ENCODE measurements around the gene FKRP. TPM values are rescaled to one million over a fixed set of nuclear protein-coding genes. Genes with fewer than 3 reads are reported as not detected.

Gene FKRP
- total RNA-seq, 1 experiment from 2014 or later = 19.4 TPM

GRCh38 chr19:46748325-46749109 is 2.7 kb downstream of the FKRP start:
- ATAC-seq (0 out of 2 replicates have a peak, but pooled peaks have one; percentile 15), DNase-seq (ENCODE audit: low read depth, low spot score) (no peak)
- Histone ChIP-seq H4K20me1 (ENCODE audit: insufficient read depth) (peaks cover 3% of the 10 kb centered on the region; the same call in 1 of the 2 replicates), H3K27me3 (ENCODE audit: insufficient read depth, low read length) (no peaks in the 10 kb centered on the region), H3K4me2 (ENCODE audit: low read length) (no peak overlapping the region), H3K27ac (ENCODE audit: low read depth, low read length) (no peak overlapping the region), H2AFZ (ENCODE audit: low read depth, low read length, poor library complexity, severe bottlenecking) (no peak overlapping the region), H3K36me3 (ENCODE audit: control insufficient read depth in 1 of 2, insufficient read depth in 2 of 2, low read length in 2 of 2) (no peaks in the 10 kb centered on the region; a peak in 2 of 4 replicates), H3K9me3 (ENCODE audit: control insufficient read depth in 1 of 2, insufficient read depth in 1 of 2, low read depth in 1 of 2, low read length in 2 of 2) (no peaks in the 10 kb centered on the region), H3K9me2 (ENCODE audit: insufficient read depth) (no peaks in the 10 kb centered on the region), H3K9ac (ENCODE audit: low read length) (no peak overlapping the region), H3K4me1 (ENCODE audit: control insufficient read depth in 1 of 2, insufficient read depth in 2 of 2, low read length in 2 of 2) (peaks cover 5 to 23% of the 10 kb centered on the region in 2 experiments), H3K4me3 (replicated peaks in 1 of 2; ENCODE audit: low read depth in 1 of 2, low read length in 2 of 2) (no peak overlapping the region), H3K79me2 (ENCODE audit: insufficient read depth, low read length) (peaks cover 26% of the 10 kb centered on the region)
- intact Hi-C loops (cut with micrococcal nuclease) = no loop called here
- RAD21 ChIA-PET (ENCODE audit: low non-redundant PET in 1 of 2, low total read pairs in 2 of 2, uncharacterized antibody in 2 of 2, unreplicated experiment in 2 of 2) = no interaction called here
- BruUV-seq (replicated peaks) = no TSS peak
- CTCF ChIA-PET = interaction anchor here (1.2 to 1.5 kb wide), 2 partner anchors 87 to 92 kb away, joined by 3 read pairs; partner anchors contain the start of gene DACT3
- peak; percentile 51 to 95 (median 92); a peak in 5 of 6 replicates for TF ChIP-seq CTCF (IDR thresholded peaks at IDR 0.05 in 2 of 3, conservative IDR thresholded peaks at IDR 0.05 in 1 of 3; ENCODE audit: borderline replicate concordance in 1 of 3, insufficient read depth in 1 of 3, low read depth in 2 of 3, low read length in 2 of 3)
- TF ChIP-seq JUND (IDR thresholded peaks at IDR 0.05) = no peak
- no peak for TF ChIP-seq POLR2AphosphoS5 (IDR thresholded peaks at IDR 0.05; ENCODE audit: low read depth, low read length)
- POLR2A ChIA-PET = interaction anchor here (0.6 kb wide), 1 partner anchor 81 kb away, joined by 4 read pairs; no protein-coding TSS in a partner anchor
